SK-N-SH treated with all-trans-retinoic acid at 6 μM for 48 hours (cell line): ENCODE results near the gene RSPH9.

Source experiments
- ATAC-seq: fragments of 200-7000 bp; cut with Tn5 transposase; 3 replicates; pipeline ENCODE4 v1.9.1; 2020; ENCODE audit warnings: mild to moderate bottlenecking, moderate library complexity
- ARNTL ChIP-seq: fragments of 450-650 bp; formaldehyde crosslinking; IDR thresholded peaks from 2 replicates; pipeline ENCODE4 v1.5.0; 2020; ENCODE audit warnings: low read depth, mild to moderate bottlenecking, moderate library complexity, borderline replicate concordance
- BACH2 ChIP-seq: fragments of 250-450 bp; sonication (Bioruptor Pico); IDR thresholded peaks from 2 replicates; pipeline ENCODE4 v1.9.0; 2021; ENCODE audit warnings: mild to moderate bottlenecking, borderline replicate concordance
- CSDC2 ChIP-seq: fragments of 250-450 bp; sonication (Bioruptor Pico); IDR thresholded peaks from 2 replicates; pipeline ENCODE4 v1.5.0; 2020; ENCODE audit warnings: mild to moderate bottlenecking, moderate library complexity
- ESRRG ChIP-seq: fragments of 250-450 bp; sonication (Bioruptor Pico); IDR thresholded peaks from 2 replicates; pipeline ENCODE4 v1.6.1; 2021; ENCODE audit warnings: mild to moderate bottlenecking
- GLIS3 ChIP-seq: fragments of 250-450 bp; sonication (Bioruptor Pico); IDR thresholded peaks from 2 replicates; pipeline ENCODE4 v1.5.0; 2020; ENCODE audit warnings: mild to moderate bottlenecking, moderate library complexity
- ISL1 ChIP-seq: fragments of 250-450 bp; sonication (Bioruptor Pico); IDR thresholded peaks from 2 replicates; pipeline ENCODE4 v2.1.2; 2022; ENCODE audit warnings: mild to moderate bottlenecking, moderate library complexity
- OSR1 ChIP-seq: fragments of 250-450 bp; sonication (Bioruptor Pico); IDR thresholded peaks from 2 replicates; pipeline ENCODE4 v1.8.0; 2022; ENCODE audit warnings: moderate library complexity, mild to moderate bottlenecking, inconsistent platforms
- PPARA ChIP-seq: fragments of 250-450 bp; sonication (Bioruptor Pico); IDR thresholded peaks from 2 replicates; pipeline ENCODE4 v1.5.0; 2020; ENCODE audit warnings: mild to moderate bottlenecking, borderline replicate concordance
- RARB ChIP-seq: fragments of 250-450 bp; sonication (Bioruptor Pico); IDR thresholded peaks from 2 replicates; pipeline ENCODE4 v1.8.0; 2021; ENCODE audit warnings: mild to moderate bottlenecking, moderate library complexity
- SNAI2 ChIP-seq: fragments of 250-450 bp; sonication (Bioruptor Pico); IDR thresholded peaks from 2 replicates; pipeline ENCODE4 v1.5.0; 2020; ENCODE audit warnings: mild to moderate bottlenecking, moderate library complexity
- TCF4 ChIP-seq: fragments of 250-450 bp; sonication (Bioruptor Pico); IDR thresholded peaks from 2 replicates; pipeline ENCODE4 v1.8.0; 2021; ENCODE audit warnings: mild to moderate bottlenecking, moderate library complexity, borderline replicate concordance
- TOX ChIP-seq: fragments of 250-450 bp; sonication (Bioruptor Pico); IDR thresholded peaks from 2 replicates; pipeline ENCODE4 v1.8.0; 2021; ENCODE audit warnings: mild to moderate bottlenecking, moderate library complexity, borderline replicate concordance
- ZC3H10 ChIP-seq: fragments of 250-450 bp; sonication (Bioruptor Pico); IDR thresholded peaks from 2 replicates; pipeline ENCODE4 v1.5.1; 2021; ENCODE audit warnings: mild to moderate bottlenecking, moderate library complexity
- ZFP3 ChIP-seq: fragments of 250-450 bp; sonication (Bioruptor Pico); IDR thresholded peaks from 2 replicates; pipeline ENCODE4 v1.5.0; 2020; ENCODE audit warnings: mild to moderate bottlenecking, moderate library complexity
- ZNF565 ChIP-seq: fragments of 450-650 bp; formaldehyde crosslinking; conservative IDR thresholded peaks from 2 replicates; pipeline ENCODE4 v1.5.0; 2020; ENCODE audit warnings: low read depth, mild to moderate bottlenecking, moderate library complexity
- ZNF70 ChIP-seq: fragments of 450-650 bp; formaldehyde crosslinking; IDR thresholded peaks from 2 replicates; pipeline ENCODE4 v1.5.0; 2020; ENCODE audit warnings: mild to moderate bottlenecking, moderate library complexity
- ZNF8 ChIP-seq: fragments of 450-650 bp; formaldehyde crosslinking; IDR thresholded peaks from 2 replicates; pipeline ENCODE4 v1.5.0; 2020; ENCODE audit warnings: mild to moderate bottlenecking, moderate library complexity
- TF ChIP-seq, protein P1 (sequence below): fragments of 250-450 bp; sonication (Bioruptor Pico); IDR thresholded peaks from 2 replicates; pipeline ENCODE4 v1.8.0; 2021; ENCODE audit warnings: low read depth, mild to moderate bottlenecking, moderate library complexity, borderline replicate concordance
- TF ChIP-seq, protein P2 (sequence below): fragments of 250-450 bp; sonication (Bioruptor Pico); IDR thresholded peaks from 2 replicates; pipeline ENCODE4 v1.8.0; 2020; ENCODE audit warnings: mild to moderate bottlenecking, moderate library complexity, borderline replicate concordance
- TF ChIP-seq, protein P3 (sequence below): fragments of 250-450 bp; sonication (Bioruptor Pico); IDR thresholded peaks from 2 replicates; pipeline ENCODE4 v1.5.1; 2020; ENCODE audit warnings: low read depth, mild to moderate bottlenecking, moderate library complexity
- TF ChIP-seq, protein P4 (sequence below): fragments of 250-450 bp; sonication (Bioruptor Pico); IDR thresholded peaks from 2 replicates; pipeline ENCODE4 v1.5.0; 2020; ENCODE audit warnings: mild to moderate bottlenecking, moderate library complexity

Gene RSPH9

DNA sequence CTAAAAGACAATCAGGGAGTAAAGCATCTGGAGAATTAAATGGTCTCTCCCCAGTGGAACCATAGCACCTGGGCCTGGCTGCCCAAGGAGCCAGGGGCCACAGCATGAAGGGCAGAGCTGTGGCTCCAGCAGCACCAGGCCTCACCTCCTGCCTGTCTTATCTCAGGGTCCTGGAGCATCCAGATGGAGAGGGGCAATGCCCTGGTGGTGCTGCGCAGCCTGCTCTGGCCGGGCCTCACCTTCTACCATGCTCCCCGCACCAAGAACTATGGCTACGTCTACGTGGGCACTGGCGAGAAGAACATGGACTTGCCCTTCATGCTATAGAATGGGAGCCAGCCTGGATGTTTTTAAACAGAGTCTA is 25.8 kb downstream of the RSPH9 start:
- TF ChIP-seq ZC3H10 (CRISPR knock-in tag) (no peak), ZNF8 (no peak), ARNTL (no peak), PPARA (CRISPR knock-in tag) (no peak), ESRRG (CRISPR knock-in tag) (no peak)
- no peak for ATAC-seq

DNA sequence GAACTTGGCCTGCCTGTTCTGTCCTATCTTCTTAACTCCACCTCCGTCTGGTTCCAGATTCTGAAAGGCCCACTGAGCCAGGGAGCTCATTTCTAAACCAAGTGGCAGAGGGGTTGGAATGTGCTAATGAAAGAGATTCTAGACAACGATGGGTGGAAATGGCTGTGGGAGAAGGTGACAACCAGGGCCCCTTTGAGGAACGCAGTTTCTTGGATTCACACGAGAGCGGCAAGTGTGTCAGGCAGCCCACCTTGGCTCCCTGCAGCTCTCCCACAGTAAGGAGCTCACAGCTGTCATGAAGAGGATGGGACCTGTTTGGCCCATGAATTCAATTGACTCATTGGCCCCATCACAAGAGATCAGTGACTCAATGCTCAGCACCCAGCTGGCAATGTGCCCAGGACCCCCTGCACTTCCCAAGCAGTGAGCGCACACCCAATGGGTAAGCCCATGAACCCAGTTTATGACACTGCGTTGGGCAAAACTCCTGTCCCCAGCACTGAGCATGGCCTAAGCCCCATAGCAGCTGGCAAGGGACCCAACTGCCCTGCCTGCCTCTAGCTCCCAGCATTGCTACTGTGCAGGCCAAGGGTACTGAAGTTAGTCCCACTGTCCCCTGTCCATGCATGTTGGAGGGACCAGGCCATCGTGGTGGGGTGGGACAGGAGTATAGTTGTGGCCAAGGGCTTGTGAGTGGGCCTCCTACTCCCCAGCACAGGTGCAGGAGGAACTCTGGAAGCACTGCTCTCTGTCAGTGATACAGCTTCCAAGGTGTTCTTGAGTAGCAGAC is 26.4 kb downstream of the RSPH9 start:
- no peak for TF ChIP-seq BACH2 (CRISPR knock-in tag)
- TF ChIP-seq ZNF70 (CRISPR knock-in tag) = no peak
- TF ChIP-seq ZFP3 (CRISPR knock-in tag) = no peak
- TF ChIP-seq, protein P1, sequence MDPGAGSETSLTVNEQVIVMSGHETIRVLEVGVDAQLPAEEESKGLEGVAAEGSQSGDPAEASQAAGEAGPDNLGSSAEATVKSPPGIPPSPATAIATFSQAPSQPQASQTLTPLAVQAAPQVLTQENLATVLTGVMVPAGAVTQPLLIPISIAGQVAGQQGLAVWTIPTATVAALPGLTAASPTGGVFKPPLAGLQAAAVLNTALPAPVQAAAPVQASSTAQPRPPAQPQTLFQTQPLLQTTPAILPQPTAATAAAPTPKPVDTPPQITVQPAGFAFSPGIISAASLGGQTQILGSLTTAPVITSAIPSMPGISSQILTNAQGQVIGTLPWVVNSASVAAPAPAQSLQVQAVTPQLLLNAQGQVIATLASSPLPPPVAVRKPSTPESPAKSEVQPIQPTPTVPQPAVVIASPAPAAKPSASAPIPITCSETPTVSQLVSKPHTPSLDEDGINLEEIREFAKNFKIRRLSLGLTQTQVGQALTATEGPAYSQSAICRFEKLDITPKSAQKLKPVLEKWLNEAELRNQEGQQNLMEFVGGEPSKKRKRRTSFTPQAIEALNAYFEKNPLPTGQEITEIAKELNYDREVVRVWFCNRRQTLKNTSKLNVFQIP (CRISPR knock-in tag) = no peak
- TF ChIP-seq ZNF8 = no peak
- TF ChIP-seq GLIS3 (CRISPR knock-in tag) = no peak
- TF ChIP-seq, protein P2, sequence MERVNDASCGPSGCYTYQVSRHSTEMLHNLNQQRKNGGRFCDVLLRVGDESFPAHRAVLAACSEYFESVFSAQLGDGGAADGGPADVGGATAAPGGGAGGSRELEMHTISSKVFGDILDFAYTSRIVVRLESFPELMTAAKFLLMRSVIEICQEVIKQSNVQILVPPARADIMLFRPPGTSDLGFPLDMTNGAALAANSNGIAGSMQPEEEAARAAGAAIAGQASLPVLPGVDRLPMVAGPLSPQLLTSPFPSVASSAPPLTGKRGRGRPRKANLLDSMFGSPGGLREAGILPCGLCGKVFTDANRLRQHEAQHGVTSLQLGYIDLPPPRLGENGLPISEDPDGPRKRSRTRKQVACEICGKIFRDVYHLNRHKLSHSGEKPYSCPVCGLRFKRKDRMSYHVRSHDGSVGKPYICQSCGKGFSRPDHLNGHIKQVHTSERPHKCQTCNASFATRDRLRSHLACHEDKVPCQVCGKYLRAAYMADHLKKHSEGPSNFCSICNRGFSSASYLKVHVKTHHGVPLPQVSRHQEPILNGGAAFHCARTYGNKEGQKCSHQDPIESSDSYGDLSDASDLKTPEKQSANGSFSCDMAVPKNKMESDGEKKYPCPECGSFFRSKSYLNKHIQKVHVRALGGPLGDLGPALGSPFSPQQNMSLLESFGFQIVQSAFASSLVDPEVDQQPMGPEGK (CRISPR knock-in tag) = no peak
- no peak for TF ChIP-seq ESRRG (CRISPR knock-in tag)
- no peak for ATAC-seq

DNA sequence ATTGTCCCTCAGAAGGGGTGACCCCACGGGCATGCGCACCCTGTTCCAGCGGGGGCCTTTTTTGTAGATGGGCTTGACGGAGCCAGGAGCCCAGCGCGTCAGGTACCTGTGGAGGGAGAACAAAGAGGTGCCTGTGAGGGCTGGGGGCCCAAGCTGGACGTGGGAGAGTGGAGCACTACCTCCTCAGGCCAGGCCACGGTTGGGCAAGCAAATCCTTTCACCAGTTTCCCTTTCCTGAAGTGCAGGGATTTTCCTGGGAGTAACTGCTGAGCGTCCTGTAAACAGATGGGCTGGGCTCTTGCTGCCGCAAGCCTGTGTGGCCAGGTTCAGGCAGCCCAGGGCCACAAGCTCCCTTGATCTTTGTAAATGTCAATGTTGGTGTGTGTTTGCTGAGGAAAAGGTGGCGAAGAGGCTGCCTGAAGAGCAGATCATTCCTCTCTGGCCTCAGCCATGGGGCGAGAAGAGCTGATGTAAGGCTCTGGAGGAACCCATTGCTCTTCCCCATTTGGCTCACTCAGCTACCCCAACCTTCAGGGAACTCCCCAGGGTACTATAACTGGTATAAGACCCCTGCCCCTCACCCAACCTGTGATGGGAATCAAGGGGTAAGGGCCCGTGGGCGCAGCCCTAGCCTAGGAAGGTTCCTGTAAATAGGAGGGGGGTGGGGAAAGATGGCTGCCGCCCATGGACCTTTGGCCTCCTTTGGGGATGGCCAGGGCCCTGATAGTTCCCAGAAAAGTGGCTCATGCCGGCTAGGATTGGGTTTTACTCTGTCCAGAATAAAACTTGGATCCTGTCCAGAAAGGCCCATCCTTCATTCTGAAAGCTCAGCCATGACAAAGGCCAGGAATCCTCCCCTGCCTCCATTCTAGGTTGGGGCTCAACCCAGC is 27.2 kb downstream of the RSPH9 start:
- ATAC-seq = no peak
- TF ChIP-seq ARNTL (no peak), ESRRG (CRISPR knock-in tag) (no peak), TOX (CRISPR knock-in tag) (no peak), ISL1 (CRISPR knock-in tag) (no peak), ZNF565 (no peak), GLIS3 (CRISPR knock-in tag) (no peak), ZC3H10 (CRISPR knock-in tag) (no peak), ZFP3 (CRISPR knock-in tag) (no peak), TCF4 (no peak), PPARA (CRISPR knock-in tag) (no peak), RARB (CRISPR knock-in tag) (no peak), ZNF8 (no peak), OSR1 (CRISPR knock-in tag) (no peak), CSDC2 (CRISPR knock-in tag) (no peak), SNAI2 (CRISPR knock-in tag) (no peak)
- TF ChIP-seq, protein P3, sequence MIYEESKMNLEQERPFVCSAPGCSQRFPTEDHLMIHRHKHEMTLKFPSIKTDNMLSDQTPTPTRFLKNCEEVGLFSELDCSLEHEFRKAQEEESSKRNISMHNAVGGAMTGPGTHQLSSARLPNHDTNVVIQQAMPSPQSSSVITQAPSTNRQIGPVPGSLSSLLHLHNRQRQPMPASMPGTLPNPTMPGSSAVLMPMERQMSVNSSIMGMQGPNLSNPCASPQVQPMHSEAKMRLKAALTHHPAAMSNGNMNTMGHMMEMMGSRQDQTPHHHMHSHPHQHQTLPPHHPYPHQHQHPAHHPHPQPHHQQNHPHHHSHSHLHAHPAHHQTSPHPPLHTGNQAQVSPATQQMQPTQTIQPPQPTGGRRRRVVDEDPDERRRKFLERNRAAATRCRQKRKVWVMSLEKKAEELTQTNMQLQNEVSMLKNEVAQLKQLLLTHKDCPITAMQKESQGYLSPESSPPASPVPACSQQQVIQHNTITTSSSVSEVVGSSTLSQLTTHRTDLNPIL (CRISPR knock-in tag) = no peak
- TF ChIP-seq, protein P1 (CRISPR knock-in tag) = no peak
- TF ChIP-seq, protein P4, sequence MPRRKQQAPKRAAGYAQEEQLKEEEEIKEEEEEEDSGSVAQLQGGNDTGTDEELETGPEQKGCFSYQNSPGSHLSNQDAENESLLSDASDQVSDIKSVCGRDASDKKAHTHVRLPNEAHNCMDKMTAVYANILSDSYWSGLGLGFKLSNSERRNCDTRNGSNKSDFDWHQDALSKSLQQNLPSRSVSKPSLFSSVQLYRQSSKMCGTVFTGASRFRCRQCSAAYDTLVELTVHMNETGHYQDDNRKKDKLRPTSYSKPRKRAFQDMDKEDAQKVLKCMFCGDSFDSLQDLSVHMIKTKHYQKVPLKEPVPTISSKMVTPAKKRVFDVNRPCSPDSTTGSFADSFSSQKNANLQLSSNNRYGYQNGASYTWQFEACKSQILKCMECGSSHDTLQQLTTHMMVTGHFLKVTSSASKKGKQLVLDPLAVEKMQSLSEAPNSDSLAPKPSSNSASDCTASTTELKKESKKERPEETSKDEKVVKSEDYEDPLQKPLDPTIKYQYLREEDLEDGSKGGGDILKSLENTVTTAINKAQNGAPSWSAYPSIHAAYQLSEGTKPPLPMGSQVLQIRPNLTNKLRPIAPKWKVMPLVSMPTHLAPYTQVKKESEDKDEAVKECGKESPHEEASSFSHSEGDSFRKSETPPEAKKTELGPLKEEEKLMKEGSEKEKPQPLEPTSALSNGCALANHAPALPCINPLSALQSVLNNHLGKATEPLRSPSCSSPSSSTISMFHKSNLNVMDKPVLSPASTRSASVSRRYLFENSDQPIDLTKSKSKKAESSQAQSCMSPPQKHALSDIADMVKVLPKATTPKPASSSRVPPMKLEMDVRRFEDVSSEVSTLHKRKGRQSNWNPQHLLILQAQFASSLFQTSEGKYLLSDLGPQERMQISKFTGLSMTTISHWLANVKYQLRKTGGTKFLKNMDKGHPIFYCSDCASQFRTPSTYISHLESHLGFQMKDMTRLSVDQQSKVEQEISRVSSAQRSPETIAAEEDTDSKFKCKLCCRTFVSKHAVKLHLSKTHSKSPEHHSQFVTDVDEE (CRISPR knock-in tag) = no peak
